Adrenal gland (tissue), 12 donors: ENCODE measurements around the gene SPEF1. TPM values are rescaled to one million over a fixed set of nuclear protein-coding genes. Genes with fewer than 3 reads are reported as not detected.

ENCODE experiments used
- DNase-seq, 7 donors: peaks; one replicate each; pipeline ENCODE4 v3.0.0-alpha.2; 2019 to 2020
- H3K27ac ChIP-seq, 5 donors: fragments of 200-600 bp; sonication (generic) in 4 of 5; 1 replicate in 3 of 5; 2 replicates in 2 of 5; pipeline versions ENCODE4 v1.5.1 to v1.8.0; 2016 to 2020; ENCODE audit warnings: mild to moderate bottlenecking in 1 of 5
- H3K27me3 ChIP-seq: fragments of 200-600 bp; 2 replicates; pipeline ENCODE4 v1.8.0; 2021
- H3K36me3 ChIP-seq, 2 donors: fragments of 200-600 bp; replicated peaks in 1 of 2; 1 replicate in 1 of 2; 2 replicates in 1 of 2; pipeline versions ENCODE4 v1.5.1 to v1.8.0; 2018 to 2022
- H3K4me1 ChIP-seq, 2 donors: fragments of 200-600 bp; replicated peaks in 1 of 2; 1 replicate in 1 of 2; 2 replicates in 1 of 2; pipeline versions ENCODE4 v1.5.1 to v1.8.0; 2018 to 2021
- H3K4me3 ChIP-seq, 4 donors: fragments of 200-600 bp; sonication (generic) in 3 of 4; one replicate each; pipeline ENCODE4 v1.5.1; 2016 to 2018
- H3K9me3 ChIP-seq, 3 donors: fragments of 200-600 bp; sonication (generic) in 1 of 3; replicated peaks in 1 of 3; 1 replicate in 2 of 3; 2 replicates in 1 of 3; pipeline versions ENCODE4 v1.5.1 to v1.8.0; 2016 to 2021
- CTCF ChIP-seq, 6 experiments: fragments of 450-650 bp in 4 of 6; fragments of 200-600 bp in 2 of 6; sonication (generic) in 1 of 6; IDR thresholded peaks; 1 replicate in 5 of 6; 2 replicates in 1 of 6; pipeline versions ENCODE4 v1.5.1 to v1.8.0; 2016 to 2021; ENCODE audit warnings: antibody characterized with exemption in 6 of 6, mild to moderate bottlenecking in 2 of 6, moderate library complexity in 1 of 6
- POLR2A ChIP-seq, 2 donors: fragments of 450-650 bp; IDR thresholded peaks; one replicate each; pipeline ENCODE4 v1.6.1; 2017; ENCODE audit warnings: antibody characterized with exemption in 2 of 2, mild to moderate bottlenecking in 2 of 2, moderate library complexity in 1 of 2
- WGBS, 4 donors: extraction: QIAGEN DNeasy Blood & Tissue Kit in 2 of 4; methylation state at CpG; one replicate each; pipeline versions ENCODE4 v1.1.5 to v1.1.7; 2013 to 2017; 5-methylcytosine and 5-hydroxymethylcytosine counted together
- intact Hi-C, 2 donors: fragments of 100-400 bp; cut with DNase I; formaldehyde crosslinking; loops; one replicate each; pipeline versions ENCODE4 v1.14.1 to v1.15.0; 2022 to 2023
- polyA plus RNA-seq, 3 donors: library from polyadenylated mRNA; stranded (reverse); fragments of 200-250 nt in 2 of 3; fragments of 350-450 nt in 1 of 3; fragmentation: Illumina TruSeq in 1 of 3; extraction: RNeasy Lipid Tissue Mini Kit (QIAGEN cat#74804) in 1 of 3; gene quantifications; one replicate each; pipeline ENCODE4 v1.2.3, GENCODE V29; 2013 to 2014
- total RNA-seq, 9 donors: library from RNA; depleted of rRNA in 4 of 9; stranded (reverse); fragments of >200 nt in 4 of 9; fragments of 120-200 nt in 1 of 9; fragmentation: NEBNext Ultra II Directional in 1 of 9; extraction: Animal tissue kit (Norgen Biotek cat#: 25700) in 1 of 9; gene quantifications; one replicate each; pipeline versions ENCODE4 v1.1.0 to v1.2.4, GENCODE V29; 2013 to 2023
- donor health status: healthy with polysubstance abuse.
- donor health status: Bipolar disorder and iron deficiency.
- donor health status: DM: yes; HTN: yes; CAD: no.
- donor health status: DM: no; HTN: no; CAD: no.
- donor health status: DM: no; HTN: no; CAD: no.
- donor health status: DM: yes; HTN: yes; CAD: no.

Gene SPEF1
- total and polyA plus RNA-seq, 12 donors = 0.14 to 1.4 (median 0.38) TPM; not detected in 2

GRCh38 chr20:3800256-3800877, 19.1 kb upstream of the SPEF1 start:
- WGBS, 4 donors = 90 to 96% (median 94%) methylated on average over 18 of the region's 18 CpGs
- peaks cover 0 to 22% of the 10 kb centered on the region in 2 donors for H3K4me1 ChIP-seq
- intact Hi-C loops = no loop called here
- DNase-seq = no peak
- H3K9me3 ChIP-seq = no peaks in the 10 kb centered on the region
- H3K27ac ChIP-seq = no peak overlapping the region
- no peaks in the 10 kb centered on the region for H3K27me3 ChIP-seq
- TF ChIP-seq CTCF (IDR thresholded peaks at IDR 0.05) (no peak), POLR2A (IDR thresholded peaks at IDR 0.05) (no peak)
- peaks cover 0 to 46% of the 10 kb centered on the region in 2 donors for H3K36me3 ChIP-seq
- H3K4me3 ChIP-seq = no peak overlapping the region

- WGBS, 4 donors = 82 to 94% (median 88%) methylated on average over 3 of the region's 3 CpGs
- no peaks in the 10 kb centered on the region for H3K9me3 ChIP-seq
- H3K27ac ChIP-seq = no peak overlapping the region
- no peak overlapping the region for H3K4me3 ChIP-seq
- no peak for TF ChIP-seq POLR2A (IDR thresholded peaks at IDR 0.05)
- no peak for TF ChIP-seq CTCF (IDR thresholded peaks at IDR 0.05)
- no peaks in the 10 kb centered on the region for H3K27me3 ChIP-seq
- DNase-seq = no peak
- H3K4me1 ChIP-seq = peaks cover 0 to 28% of the 10 kb centered on the region in 2 donors
- intact Hi-C loops = no loop called here
- peaks cover 0 to 36% of the 10 kb centered on the region in 2 donors for H3K36me3 ChIP-seq
Measured at GRCh38 chr20:3798908-3799248, 17.6 kb upstream of the SPEF1 start.

- TF ChIP-seq POLR2A (IDR thresholded peaks at IDR 0.05) (no peak), CTCF (IDR thresholded peaks at IDR 0.05) (no peak)
- 79 to 86% (median 82%) methylated on average over 3 to 5 of the region's 5 CpGs for WGBS, 4 donors
- peaks cover 0 to 28% of the 10 kb centered on the region in 2 donors for H3K4me1 ChIP-seq
- no peak overlapping the region for H3K4me3 ChIP-seq
- no peaks in the 10 kb centered on the region for H3K9me3 ChIP-seq
- peak in 1 of 7 donors; percentile 22 for DNase-seq
- peaks cover 0 to 31% of the 10 kb centered on the region in 2 donors for H3K36me3 ChIP-seq
- intact Hi-C loops = no loop called here
- no peaks in the 10 kb centered on the region for H3K27me3 ChIP-seq
- no peak overlapping the region for H3K27ac ChIP-seq
Measured at GRCh38 chr20:3798373-3798768, 17.1 kb upstream of the SPEF1 start.

- no peaks in the 10 kb centered on the region for H3K27me3 ChIP-seq
- no peak overlapping the region for H3K4me3 ChIP-seq
- H3K4me1 ChIP-seq = peaks cover 0 to 28% of the 10 kb centered on the region in 2 donors
- H3K27ac ChIP-seq = no peak overlapping the region
- 80 to 83% (median 81%) methylated on average over 15 to 19 of the region's 19 CpGs for WGBS, 4 donors
- TF ChIP-seq POLR2A (IDR thresholded peaks at IDR 0.05) = no peak
- no peak for TF ChIP-seq CTCF (IDR thresholded peaks at IDR 0.05)
- DNase-seq = peak in 1 of 7 donors; percentile 21
- H3K36me3 ChIP-seq = peaks cover 0 to 25% of the 10 kb centered on the region in 2 donors
- intact Hi-C loops = no loop called here
- H3K9me3 ChIP-seq = no peaks in the 10 kb centered on the region
Measured at GRCh38 chr20:3797592-3798372, 16.5 kb upstream of the SPEF1 start.
